Transverse colon (tissue), 4 donors: ENCODE data around the gene MPP2. TPM values are rescaled to one million over a fixed set of nuclear protein-coding genes. Genes with fewer than 3 reads are reported as not detected.
A peak's percentile ranks its signal among the peaks of the same experiment; 100 is the strongest.
"Not testable (repeated sequence)": the region's sequence is repeated elsewhere in the genome, so short reads cannot be mapped to it uniquely, and the experiment has no call there.

ENCODE experiments used
- DNase-seq: peaks from one replicate; pipeline ENCODE4 v3.0.0-alpha.2; 2019
- H3K27ac ChIP-seq, 4 donors: fragments of 200-600 bp; sonication (generic); 2 replicates each; pipeline ENCODE4 v1.5.1; 2016 to 2018; ENCODE audit warnings: inconsistent platforms in 4 of 4
- H3K27me3 ChIP-seq: fragments of 200-600 bp; sonication (generic); 2 replicates; pipeline ENCODE4 v1.5.1; 2017; ENCODE audit warnings: inconsistent platforms
- H3K36me3 ChIP-seq, 4 donors: fragments of 200-600 bp; sonication (generic); 2 replicates each; pipeline ENCODE4 v1.5.1; 2017 to 2019; ENCODE audit warnings: inconsistent platforms in 4 of 4
- H3K4me1 ChIP-seq, 4 donors: fragments of 200-600 bp; sonication (generic); 2 replicates each; pipeline ENCODE4 v1.5.1; 2017 to 2020; ENCODE audit warnings: inconsistent platforms in 4 of 4
- H3K4me3 ChIP-seq, 4 donors: fragments of 200-600 bp; sonication (generic); 1 replicate in 1 of 4; 2 replicates in 3 of 4; pipeline versions ENCODE4 v1.5.1 to v1.6.1; 2017 to 2019; ENCODE audit warnings: inconsistent platforms in 4 of 4
- H3K9me3 ChIP-seq, 2 donors: fragments of 200-600 bp; sonication (generic); 2 replicates each; pipeline ENCODE4 v1.5.1; 2017 to 2019; ENCODE audit warnings: inconsistent platforms in 2 of 2
- CTCF ChIP-seq, 5 experiments: fragments of 200-600 bp in 3 of 5; fragments of 450-650 bp in 2 of 5; sonication (generic) in 3 of 5; IDR thresholded peaks; 1 replicate in 2 of 5; 2 replicates in 3 of 5; pipeline ENCODE4 v1.5.1; 2016 to 2017; ENCODE audit warnings: antibody characterized with exemption in 5 of 5, inconsistent platforms in 3 of 5, mild to moderate bottlenecking in 2 of 5, moderate library complexity in 1 of 5
- EP300 ChIP-seq: sonication (generic); formaldehyde crosslinking; IDR thresholded peaks from one replicate; pipeline ENCODE4 v1.6.1; 2017; ENCODE audit warnings: antibody characterized with exemption, low read depth
- POLR2A ChIP-seq: fragments of 450-650 bp; IDR thresholded peaks from one replicate; pipeline ENCODE4 v1.6.1; 2016; ENCODE audit warnings: antibody characterized with exemption, mild to moderate bottlenecking, moderate library complexity
- POLR2AphosphoS5 ChIP-seq, 3 donors: sonication (generic); formaldehyde crosslinking; IDR thresholded peaks; one replicate each; pipeline ENCODE4 v1.6.1; 2016; ENCODE audit warnings: antibody characterized with exemption in 3 of 3
- WGBS, 2 donors: methylation state at CpG; one replicate each; pipeline ENCODE4 v1.1.5; 2018; ENCODE audit warnings: low coverage in 1 of 2; 5-methylcytosine and 5-hydroxymethylcytosine counted together
- in situ Hi-C, 4 donors: fragments of 200-750 bp; cut with MboI; loops; one replicate each; pipeline versions ENCODE4 v1.15.0 to v1.15.1; 2017; ENCODE audit warnings: low sequenced_read_pairs in 3 of 4, low pct_ligation_motif_present in 1 of 4, low pct_unique_long_range_greater_than_20kb in 1 of 4
- intact Hi-C: fragments of 100-400 bp; cut with DNase I; formaldehyde crosslinking; loops from one replicate; pipeline ENCODE4 v1.15.1; 2023; ENCODE audit warnings: low total_unique reads
- total RNA-seq, 4 donors: library from RNA; depleted of rRNA; stranded (reverse); fragments of >200 nt; gene quantifications; one replicate each; pipeline ENCODE4 v1.1.0, GENCODE V29; 2016

The MPP2 gene
- total RNA-seq, 4 donors from 2014 or later = 3.4 to 4.9 (median 4.2) TPM

GRCh38 chr17:43940630-43941029 is 33.3 kb upstream of the MPP2 start:
- Histone ChIP-seq H3K27me3 (peaks cover 34% of the 10 kb centered on the region), H3K4me1 (peaks cover 3 to 8% (median 6%) of the 10 kb centered on the region in 4 donors), H3K27ac (no peak overlapping the region), H3K9me3 (no peaks in the 10 kb centered on the region), H3K36me3 (no peaks in the 10 kb centered on the region), H3K4me3 (no peak overlapping the region)
- TF ChIP-seq CTCF (IDR thresholded peaks at IDR 0.05) (peak in 4 of 5 experiments; percentile 7 to 27 (median 20)), POLR2AphosphoS5 (IDR thresholded peaks at IDR 0.05) (no peak)
- intact Hi-C loops = no loop called here
- 74% methylated on average over 7 of the region's 7 CpGs; no CpG with 5 or more reads in 1 of the 2 donors for WGBS, 2 donors
- in situ Hi-C loops = loop anchor here (10.0 to 25.0 kb wide), 3 partner anchors 54 to 222 kb away; partner anchors contain the start of gene ASB16 (in 1 of the 4)
- no peak for DNase-seq

- Histone ChIP-seq H3K4me1 (peaks cover 3 to 8% (median 6%) of the 10 kb centered on the region in 4 donors), H3K27ac (no peak overlapping the region), H3K36me3 (no peaks in the 10 kb centered on the region), H3K4me3 (no peak overlapping the region), H3K27me3 (peaks cover 34% of the 10 kb centered on the region), H3K9me3 (no peaks in the 10 kb centered on the region)
- in situ Hi-C loops (loop anchor here (10.0 to 25.0 kb wide), 3 partner anchors 55 to 222 kb away; partner anchors contain the start of gene ASB16 (in 1 of the 4)), intact Hi-C loops (no loop called here)
- TF ChIP-seq POLR2A (no peak), POLR2AphosphoS5 (IDR thresholded peaks at IDR 0.05) (no peak), CTCF (IDR thresholded peaks at IDR 0.05) (no peak), EP300 (no peak)
- WGBS, 2 donors = 99% methylated on average over 5 of the region's 5 CpGs; no CpG with 5 or more reads in 1 of the 2 donors
- no peak for DNase-seq
These were observed 32.5 kb upstream of the MPP2 start for GRCh38 chr17:43939886-43940285.

- H3K4me3 ChIP-seq, DNase-seq, H3K9me3 ChIP-seq, H3K36me3 ChIP-seq, H3K27ac ChIP-seq, intact Hi-C loops, H3K4me1 ChIP-seq: not testable (repeated sequence)
- H3K27me3 ChIP-seq = peaks cover 34% of the 10 kb centered on the region
- 97% methylated on average over 3 of the region's 3 CpGs; no CpG with 5 or more reads in 1 of the 2 donors for WGBS, 2 donors
- in situ Hi-C loops = loop anchor here in 1 of 4 donors (25.0 kb wide), 1 partner anchor 223 kb away; the partner anchor contains the start of gene ASB16
These were observed 32.1 kb upstream of the MPP2 start for GRCh38 chr17:43939452-43939851.

- peaks cover 3 to 8% (median 6%) of the 10 kb centered on the region in 4 donors for H3K4me1 ChIP-seq
- DNase-seq = no peak
- 58 to 64% methylated on average over 2 to 6 of the region's 6 CpGs for WGBS, 2 donors
- no peaks in the 10 kb centered on the region for H3K9me3 ChIP-seq
- intact Hi-C loops (no loop called here), in situ Hi-C loops (loop anchor here in 1 of 4 donors (25.0 kb wide), 1 partner anchor 223 kb away; the partner anchor contains the start of gene ASB16)
- TF ChIP-seq CTCF (IDR thresholded peaks at IDR 0.05) (no peak), EP300 (no peak), POLR2A (no peak), POLR2AphosphoS5 (IDR thresholded peaks at IDR 0.05) (no peak)
- H3K36me3 ChIP-seq = no peaks in the 10 kb centered on the region
- no peak overlapping the region for H3K4me3 ChIP-seq
- H3K27ac ChIP-seq = no peak overlapping the region
- H3K27me3 ChIP-seq = peaks cover 34% of the 10 kb centered on the region
These were observed 31.5 kb upstream of the MPP2 start for GRCh38 chr17:43938838-43939182.

- 83 to 92% methylated on average over 2 to 3 of the region's 3 CpGs for WGBS, 2 donors
- no peak for TF ChIP-seq POLR2A
- no peak for TF ChIP-seq EP300
- no peak for TF ChIP-seq CTCF (IDR thresholded peaks at IDR 0.05)
- TF ChIP-seq POLR2AphosphoS5 (IDR thresholded peaks at IDR 0.05) = no peak
- no peaks in the 10 kb centered on the region for H3K9me3 ChIP-seq
- H3K4me1 ChIP-seq = peaks cover 3 to 11% (median 7%) of the 10 kb centered on the region in 4 donors
- in situ Hi-C loops = loop anchor here in 1 of 4 donors (25.0 kb wide), 1 partner anchor 226 kb away; the partner anchor contains the start of gene ASB16
- H3K36me3 ChIP-seq = no peaks in the 10 kb centered on the region
- intact Hi-C loops = no loop called here
- no peak overlapping the region for H3K4me3 ChIP-seq
- no peak for DNase-seq
- H3K27me3 ChIP-seq = peaks cover 34% of the 10 kb centered on the region
- no peak overlapping the region for H3K27ac ChIP-seq
These were observed 29.1 kb upstream of the MPP2 start for GRCh38 chr17:43936434-43936833.
